Neural progenitor cell (in vitro differentiated cells): ENCODE results near the gene ALK. TPM values are rescaled to one million over a fixed set of nuclear protein-coding genes. Genes with fewer than 3 reads are reported as not detected.

Experiments
- DNase-seq: peaks from one replicate; pipeline ENCODE4 v3.0.0-alpha.2; 2016; ENCODE audit warnings: low spot score
- H2AFZ ChIP-seq: fragments of 200-600 bp; sonication (generic); replicated peaks from 2 replicates; pipeline ENCODE4 v1.6.1; 2016; ENCODE audit warnings: antibody characterized with exemption
- H3F3A ChIP-seq: fragments of 200-600 bp; sonication (generic); 2 replicates; pipeline ENCODE4 v1.6.1; 2016; ENCODE audit warnings: antibody characterized with exemption, low read depth
- H3K27ac ChIP-seq: fragments of 200-600 bp; sonication (generic); 2 replicates; pipeline ENCODE4 v1.5.1; 2016; ENCODE audit warnings: mild to moderate bottlenecking
- H3K27me3 ChIP-seq: fragments of 200-600 bp; sonication (generic); 2 replicates; pipeline ENCODE4 v1.6.1; 2016; ENCODE audit warnings: mild to moderate bottlenecking, moderate library complexity
- H3K36me3 ChIP-seq: fragments of 200-600 bp; sonication (generic); 2 replicates; pipeline ENCODE4 v1.5.1; 2016
- H3K4me1 ChIP-seq: fragments of 200-600 bp; sonication (generic); 2 replicates; pipeline ENCODE4 v1.6.1; 2016; ENCODE audit warnings: mixed run types
- H3K4me2 ChIP-seq: fragments of 200-600 bp; sonication (generic); 2 replicates; pipeline ENCODE4 v1.6.1; 2016
- H3K4me3 ChIP-seq: fragments of 200-600 bp; sonication (generic); 2 replicates; pipeline ENCODE4 v1.5.1; 2016
- H3K79me2 ChIP-seq: fragments of 200-600 bp; sonication (generic); 2 replicates; pipeline ENCODE4 v1.6.1; 2016; ENCODE audit warnings: low read depth
- H3K9ac ChIP-seq: fragments of 200-600 bp; sonication (generic); 2 replicates; pipeline ENCODE4 v1.6.1; 2016
- H3K9me3 ChIP-seq: fragments of 200-600 bp; sonication (generic); 2 replicates; pipeline ENCODE4 v1.5.1; 2016; ENCODE audit warnings: low read depth
- H4K20me1 ChIP-seq: fragments of 200-600 bp; sonication (generic); 2 replicates; pipeline ENCODE4 v1.6.1; 2016; ENCODE audit warnings: low read depth
- H3K27ac Mint-ChIP-seq: 3 replicates; pipeline ENCODE4 v1.8.0; 2021; ENCODE audit warnings: mixed read lengths
- H3K27me3 Mint-ChIP-seq: 2 replicates; pipeline ENCODE4 v1.8.0; 2022; ENCODE audit warnings: low read depth, mild to moderate bottlenecking, inconsistent platforms, moderate library complexity, mixed read lengths; ENCODE audit not compliant: insufficient read depth
- H3K36me3 Mint-ChIP-seq: 3 replicates; pipeline ENCODE4 v1.8.0; 2021; ENCODE audit warnings: mixed read lengths
- H3K4me1 Mint-ChIP-seq: 3 replicates; pipeline ENCODE4 v1.8.0; 2021; ENCODE audit warnings: mixed read lengths
- H3K4me3 Mint-ChIP-seq: 3 replicates; pipeline ENCODE4 v1.8.0; 2021; ENCODE audit warnings: mild to moderate bottlenecking, moderate library complexity, mixed read lengths
- H3K9me3 Mint-ChIP-seq: 3 replicates; pipeline ENCODE4 v1.8.0; 2020; ENCODE audit warnings: mixed read lengths
- EZH2 ChIP-seq: fragments of 200-600 bp; sonication (generic); IDR thresholded peaks from 2 replicates; pipeline ENCODE4 v1.6.1; 2017; ENCODE audit warnings: antibody characterized with exemption, mild to moderate bottlenecking, moderate library complexity
- EZH2phosphoT487 ChIP-seq: fragments of 200-600 bp; sonication (generic); IDR thresholded peaks from 2 replicates; pipeline ENCODE4 v1.6.1; 2017; ENCODE audit warnings: antibody characterized with exemption
- total RNA-seq: library from RNA; depleted of rRNA; stranded (reverse); fragments of >200 nt; gene quantifications from 2 replicates; pipeline ENCODE4 v1.2.3, GENCODE V29; 2015; ENCODE audit warnings: low replicate concordance
- TF ChIP-seq, protein P1 (sequence below): fragments of 200-600 bp; sonication (generic); IDR thresholded peaks from 2 replicates; pipeline ENCODE4 v1.5.1; 2017; ENCODE audit warnings: antibody characterized with exemption, mild to moderate bottlenecking

ALK gene
- total RNA-seq, 1 donor from 2014 or later: not detected

GRCh38 chr2:29228947-29229346, 692.4 kb downstream of the ALK start:
- no peaks in the 10 kb centered on the region for H3K9me3 Mint-ChIP-seq
- Histone ChIP-seq H3K79me2 (no peaks in the 10 kb centered on the region), H4K20me1 (no peaks in the 10 kb centered on the region), H2AFZ (no peak overlapping the region), H3K4me1 (no peaks in the 10 kb centered on the region), H3K27ac (no peak overlapping the region), H3K4me2 (no peak overlapping the region), H3F3A (no peaks in the 10 kb centered on the region), H3K9ac (no peak overlapping the region), H3K4me3 (no peak overlapping the region), H3K27me3 (no peaks in the 10 kb centered on the region), H3K9me3 (no peaks in the 10 kb centered on the region), H3K36me3 (no peaks in the 10 kb centered on the region)
- TF ChIP-seq EZH2: no peak
- TF ChIP-seq, protein P1, sequence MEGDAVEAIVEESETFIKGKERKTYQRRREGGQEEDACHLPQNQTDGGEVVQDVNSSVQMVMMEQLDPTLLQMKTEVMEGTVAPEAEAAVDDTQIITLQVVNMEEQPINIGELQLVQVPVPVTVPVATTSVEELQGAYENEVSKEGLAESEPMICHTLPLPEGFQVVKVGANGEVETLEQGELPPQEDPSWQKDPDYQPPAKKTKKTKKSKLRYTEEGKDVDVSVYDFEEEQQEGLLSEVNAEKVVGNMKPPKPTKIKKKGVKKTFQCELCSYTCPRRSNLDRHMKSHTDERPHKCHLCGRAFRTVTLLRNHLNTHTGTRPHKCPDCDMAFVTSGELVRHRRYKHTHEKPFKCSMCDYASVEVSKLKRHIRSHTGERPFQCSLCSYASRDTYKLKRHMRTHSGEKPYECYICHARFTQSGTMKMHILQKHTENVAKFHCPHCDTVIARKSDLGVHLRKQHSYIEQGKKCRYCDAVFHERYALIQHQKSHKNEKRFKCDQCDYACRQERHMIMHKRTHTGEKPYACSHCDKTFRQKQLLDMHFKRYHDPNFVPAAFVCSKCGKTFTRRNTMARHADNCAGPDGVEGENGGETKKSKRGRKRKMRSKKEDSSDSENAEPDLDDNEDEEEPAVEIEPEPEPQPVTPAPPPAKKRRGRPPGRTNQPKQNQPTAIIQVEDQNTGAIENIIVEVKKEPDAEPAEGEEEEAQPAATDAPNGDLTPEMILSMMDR: no peak
- TF ChIP-seq EZH2phosphoT487: no peak
- no peak overlapping the region for H3K27ac Mint-ChIP-seq
- no peak overlapping the region for H3K4me3 Mint-ChIP-seq
- no peak for DNase-seq
- H3K27me3 Mint-ChIP-seq: peaks cover 8% of the 10 kb centered on the region
- peaks cover 20% of the 10 kb centered on the region for H3K4me1 Mint-ChIP-seq
- no peaks in the 10 kb centered on the region for H3K36me3 Mint-ChIP-seq

DNA sequence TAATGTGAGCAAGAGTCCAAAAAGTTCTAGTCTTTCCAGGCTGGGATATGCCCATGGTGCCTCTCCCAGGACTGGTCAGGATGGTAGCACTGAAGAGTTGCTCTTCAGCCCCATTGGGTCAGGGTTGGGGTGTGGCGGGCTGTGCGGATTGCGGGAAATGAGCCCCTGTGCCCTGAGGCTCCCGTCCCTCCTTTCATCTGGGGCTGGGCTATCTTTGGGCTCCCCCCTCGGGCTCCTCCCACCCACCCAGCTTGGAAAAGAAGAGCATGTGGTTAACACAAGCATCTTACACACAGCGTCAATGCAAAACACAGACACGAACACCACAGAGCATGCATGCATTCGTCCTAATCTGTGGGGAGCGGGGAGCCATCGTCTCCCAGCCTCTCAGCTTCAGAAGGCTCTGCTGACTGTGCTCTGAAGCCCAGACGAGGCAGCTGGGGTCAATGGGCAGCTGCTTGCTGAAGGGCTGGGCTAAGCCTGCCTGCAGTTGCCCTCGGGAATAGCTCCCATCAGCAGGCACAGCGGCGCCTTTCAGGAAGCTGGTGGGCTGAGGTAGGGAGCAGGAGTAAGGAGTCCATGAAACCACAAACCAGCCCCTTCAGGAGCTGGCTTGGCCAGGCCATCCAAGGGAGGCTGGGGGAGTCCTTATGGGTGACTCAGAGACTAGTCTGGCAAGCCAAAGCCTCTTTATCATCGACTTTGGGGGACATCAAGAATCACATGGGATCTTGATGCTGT, 693.3 kb downstream of the ALK start:
- H3K79me2 ChIP-seq: no peaks in the 10 kb centered on the region
- Mint-ChIP-seq H3K36me3 (no peaks in the 10 kb centered on the region), H3K9me3 (no peaks in the 10 kb centered on the region), H3K27me3 (peaks cover 5% of the 10 kb centered on the region), H3K4me1 (peaks cover 15% of the 10 kb centered on the region), H3K4me3 (no peak overlapping the region), H3K27ac (no peak overlapping the region)
- no peaks in the 10 kb centered on the region for H3K9me3 ChIP-seq
- H3K9ac ChIP-seq: no peak overlapping the region
- no peaks in the 10 kb centered on the region for H3F3A ChIP-seq
- H3K4me1 ChIP-seq: no peaks in the 10 kb centered on the region
- H4K20me1 ChIP-seq: no peaks in the 10 kb centered on the region
- DNase-seq: no peak
- no peak overlapping the region for H3K4me3 ChIP-seq
- H3K4me2 ChIP-seq: no peak overlapping the region
- no peak overlapping the region for H3K27ac ChIP-seq
- H3K36me3 ChIP-seq: no peaks in the 10 kb centered on the region
- TF ChIP-seq EZH2phosphoT487 (no peak), EZH2 (no peak)
- TF ChIP-seq, protein P1: no peak
- no peaks in the 10 kb centered on the region for H3K27me3 ChIP-seq
- no peak overlapping the region for H2AFZ ChIP-seq

DNA sequence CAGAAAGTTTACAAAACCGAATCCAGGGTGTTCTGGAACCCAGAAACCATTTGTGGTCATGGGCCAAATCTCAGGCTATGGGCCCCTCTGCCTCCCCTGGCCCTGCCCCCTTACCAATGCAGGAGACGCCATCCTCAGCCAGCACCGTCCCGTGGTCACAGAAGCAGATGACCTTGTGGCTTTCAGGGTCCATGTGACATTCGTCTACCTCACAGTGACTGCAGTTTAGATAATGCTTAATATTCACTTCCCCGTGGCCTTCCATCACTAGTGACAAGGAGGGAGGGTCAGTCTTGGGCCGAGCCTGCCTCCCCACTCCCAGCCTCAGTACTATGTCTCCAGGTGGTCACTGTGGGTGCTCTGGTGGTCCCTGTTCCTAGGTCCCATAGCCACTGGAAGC, 694.6 kb downstream of the ALK start:
- Mint-ChIP-seq H3K27ac (peak overlapping the region; percentile 35), H3K4me1 (peaks cover 15% of the 10 kb centered on the region), H3K27me3 (peaks cover 5% of the 10 kb centered on the region)

More for the DNA sequence above, 694.6 kb downstream of the ALK start:
- Histone ChIP-seq H3F3A (no peaks in the 10 kb centered on the region), H3K79me2 (no peaks in the 10 kb centered on the region), H3K4me1 (no peaks in the 10 kb centered on the region), H2AFZ (no peak overlapping the region), H3K27ac (no peak overlapping the region), H3K27me3 (no peaks in the 10 kb centered on the region), H3K9ac (no peak overlapping the region), H3K36me3 (no peaks in the 10 kb centered on the region), H3K4me2 (no peak overlapping the region), H3K9me3 (no peaks in the 10 kb centered on the region), H4K20me1 (no peaks in the 10 kb centered on the region), H3K4me3 (no peak overlapping the region)
- Mint-ChIP-seq H3K36me3 (no peaks in the 10 kb centered on the region), H3K4me3 (no peak overlapping the region), H3K9me3 (no peaks in the 10 kb centered on the region)
- TF ChIP-seq, protein P1: no peak
- TF ChIP-seq EZH2 (no peak), EZH2phosphoT487 (no peak)
- DNase-seq: no peak
